ENCODE measurements around the gene PPP1R11. TPM values are rescaled to one million over a fixed set of nuclear protein-coding genes. Genes with fewer than 3 reads are reported as not detected.

The PPP1R11 gene
- total and polyA plus RNA-seq, 2 experiments from 2014 or later: 19.6 to 26.6 TPM

- no peak for TF ChIP-seq CREB1 (CRISPR knock-in tag; IDR thresholded peaks at IDR 0.05; ENCODE audit: low read depth)
These were observed 13.3 kb upstream of the PPP1R11 start (continued) for GRCh38 chr6:30053682-30054081.

GRCh38 chr6:30055513-30055912, 11.5 kb upstream of the PPP1R11 start:
- Mint-ChIP-seq H3K9me3 (no peaks in the 10 kb centered on the region), H3K27me3 (ENCODE audit: insufficient read depth, low read depth, poor library complexity) (no peaks in the 10 kb centered on the region), H3K27ac (no peak overlapping the region), H3K4me1 (no peaks in the 10 kb centered on the region; the same call in 2 of the 3 replicates), H3K36me3 (ENCODE audit: low read depth) (no peaks in the 10 kb centered on the region), H3K4me3 (no peak overlapping the region)
- Histone ChIP-seq H3K36me3 (ENCODE audit: insufficient read depth) (no peaks in the 10 kb centered on the region), H3K4me2 (no peak overlapping the region), H2AFZ (no peak overlapping the region), H3K27ac (ENCODE audit: low read depth) (no peak overlapping the region), H3K79me2 (replicated peaks; ENCODE audit: insufficient read depth) (peaks cover 6% of the 10 kb centered on the region; the same call in 1 of the 2 replicates), H3K27me3 (ENCODE audit: insufficient read depth) (no peaks in the 10 kb centered on the region), H3K4me3 (no peak overlapping the region), H3K4me1 (ENCODE audit: insufficient read depth) (peaks cover 9% of the 10 kb centered on the region), H4K20me1 (replicated peaks; ENCODE audit: insufficient read depth) (no peaks in the 10 kb centered on the region; the same call in 1 of the 2 replicates), H3K9me2 (ENCODE audit: insufficient read depth) (no peaks in the 10 kb centered on the region), H3F3A (replicated peaks; ENCODE audit: low read depth) (no peaks in the 10 kb centered on the region)
- TF ChIP-seq CREB1 (CRISPR knock-in tag; IDR thresholded peaks at IDR 0.05; ENCODE audit: low read depth): no peak
- no peak for TF ChIP-seq ZNF462 (CRISPR knock-in tag; IDR thresholded peaks at IDR 0.05)
- TF ChIP-seq CTCF (conservative IDR thresholded peaks at IDR 0.05; ENCODE audit: low read depth in 2 of 2): no peak
- TF ChIP-seq ZNF114 (CRISPR knock-in tag; IDR thresholded peaks at IDR 0.05): no peak
- no peak for TF ChIP-seq ZNF331 (CRISPR knock-in tag; IDR thresholded peaks at IDR 0.05; ENCODE audit: low read depth)
- TF ChIP-seq REST (IDR thresholded peaks at IDR 0.05; ENCODE audit: unreplicated experiment): no peak
- TF ChIP-seq POLR2AphosphoS5 (IDR thresholded peaks at IDR 0.05; ENCODE audit: low read depth): no peak
- TF ChIP-seq ETS1 (IDR thresholded peaks at IDR 0.05): no peak
- TF ChIP-seq STAT1 (IDR thresholded peaks at IDR 0.05; ENCODE audit: unreplicated experiment): no peak
- TF ChIP-seq EZH2 (IDR thresholded peaks at IDR 0.05; ENCODE audit: low read depth, unreplicated experiment): no peak
- no peak for TF ChIP-seq NANOG (IDR thresholded peaks at IDR 0.05; ENCODE audit: borderline replicate concordance)
- no peak for TF ChIP-seq JUNB (IDR thresholded peaks at IDR 0.05; ENCODE audit: unreplicated experiment)
- TF ChIP-seq EZH2phosphoT487 (IDR thresholded peaks at IDR 0.05; ENCODE audit: unreplicated experiment): no peak
- ATAC-seq (no peak), DNase-seq (ENCODE audit: low spot score) (no peak)
